Gastrocnemius medialis (tissue), 4 donors: ENCODE measurements around the gene ORC4. TPM values are rescaled to one million over a fixed set of nuclear protein-coding genes. Genes with fewer than 3 reads are reported as not detected.

Experiments
- ATAC-seq, 2 donors: fragments of 150-250 bp; one replicate each; pipeline ENCODE4 v1.9.1; 2016
- DNase-seq, 2 donors: peaks; one replicate each; pipeline ENCODE4 v3.0.0-alpha.2; 2019
- H3K27ac ChIP-seq, 4 donors: fragments of 200-600 bp; sonication (generic); 1 replicate in 1 of 4; 2 replicates in 3 of 4; pipeline ENCODE4 v1.5.1; 2016 to 2018; ENCODE audit warnings: mild to moderate bottlenecking in 2 of 4, moderate library complexity in 1 of 4
- H3K27me3 ChIP-seq, 3 donors: fragments of 200-600 bp; sonication (generic) in 2 of 3; 1 replicate in 1 of 3; 2 replicates in 2 of 3; pipeline versions ENCODE4 v1.5.1 to v1.6.0; 2016 to 2019; ENCODE audit warnings: mild to moderate bottlenecking in 1 of 3, moderate library complexity in 1 of 3
- H3K36me3 ChIP-seq, 2 donors: fragments of 200-600 bp; sonication (generic) in 1 of 2; one replicate each; pipeline ENCODE4 v1.5.1; 2017 to 2018
- H3K4me1 ChIP-seq, 2 donors: fragments of 200-600 bp; sonication (generic) in 1 of 2; one replicate each; pipeline ENCODE4 v1.5.1; 2016 to 2017; ENCODE audit warnings: mild to moderate bottlenecking in 2 of 2
- H3K4me3 ChIP-seq, 4 donors: fragments of 200-600 bp; sonication (generic) in 3 of 4; 1 replicate in 1 of 4; 2 replicates in 3 of 4; pipeline ENCODE4 v1.5.1; 2016 to 2019; ENCODE audit warnings: mild to moderate bottlenecking in 2 of 4
- H3K9me3 ChIP-seq, 3 donors: fragments of 200-600 bp; sonication (generic) in 2 of 3; 1 replicate in 1 of 3; 2 replicates in 2 of 3; pipeline ENCODE4 v1.5.1; 2016 to 2019
- POLR2A ChIP-seq, 2 donors: fragments of 450-650 bp; IDR thresholded peaks; one replicate each; pipeline ENCODE4 v1.6.1; 2017; ENCODE audit warnings: antibody characterized with exemption in 2 of 2, mild to moderate bottlenecking in 2 of 2, moderate library complexity in 2 of 2
- in situ Hi-C, 4 donors: fragments of 200-750 bp; cut with MboI; loops; one replicate each; pipeline versions ENCODE4 v1.15.0 to v1.8.0; 2017; ENCODE audit warnings: low sequenced_read_pairs in 4 of 4
- intact Hi-C: fragments of 100-400 bp; cut with DNase I; formaldehyde crosslinking; loops from one replicate; pipeline ENCODE4 v1.15.1; 2023; ENCODE audit warnings: low total_unique reads
- total RNA-seq, 4 donors: library from RNA; depleted of rRNA; stranded (reverse); fragments of >200 nt; gene quantifications; one replicate each; pipeline versions ENCODE4 v1.1.0 to v1.2.3, GENCODE V29; 2016
- TF ChIP-seq, protein P1 (sequence below), 5 experiments: fragments of 450-650 bp in 3 of 5; fragments of 200-600 bp in 2 of 5; sonication (generic) in 2 of 5; IDR thresholded peaks in 4 of 5; conservative IDR thresholded peaks in 1 of 5; 1 replicate in 4 of 5; 2 replicates in 1 of 5; pipeline ENCODE4 v1.5.1; 2016 to 2019; ENCODE audit warnings: antibody characterized with exemption in 5 of 5, mild to moderate bottlenecking in 3 of 5, moderate library complexity in 3 of 5

ORC4 gene
- total RNA-seq = 10 to 100 TPM; 34.8 to 51.8 (median 43.1) TPM

DNA sequence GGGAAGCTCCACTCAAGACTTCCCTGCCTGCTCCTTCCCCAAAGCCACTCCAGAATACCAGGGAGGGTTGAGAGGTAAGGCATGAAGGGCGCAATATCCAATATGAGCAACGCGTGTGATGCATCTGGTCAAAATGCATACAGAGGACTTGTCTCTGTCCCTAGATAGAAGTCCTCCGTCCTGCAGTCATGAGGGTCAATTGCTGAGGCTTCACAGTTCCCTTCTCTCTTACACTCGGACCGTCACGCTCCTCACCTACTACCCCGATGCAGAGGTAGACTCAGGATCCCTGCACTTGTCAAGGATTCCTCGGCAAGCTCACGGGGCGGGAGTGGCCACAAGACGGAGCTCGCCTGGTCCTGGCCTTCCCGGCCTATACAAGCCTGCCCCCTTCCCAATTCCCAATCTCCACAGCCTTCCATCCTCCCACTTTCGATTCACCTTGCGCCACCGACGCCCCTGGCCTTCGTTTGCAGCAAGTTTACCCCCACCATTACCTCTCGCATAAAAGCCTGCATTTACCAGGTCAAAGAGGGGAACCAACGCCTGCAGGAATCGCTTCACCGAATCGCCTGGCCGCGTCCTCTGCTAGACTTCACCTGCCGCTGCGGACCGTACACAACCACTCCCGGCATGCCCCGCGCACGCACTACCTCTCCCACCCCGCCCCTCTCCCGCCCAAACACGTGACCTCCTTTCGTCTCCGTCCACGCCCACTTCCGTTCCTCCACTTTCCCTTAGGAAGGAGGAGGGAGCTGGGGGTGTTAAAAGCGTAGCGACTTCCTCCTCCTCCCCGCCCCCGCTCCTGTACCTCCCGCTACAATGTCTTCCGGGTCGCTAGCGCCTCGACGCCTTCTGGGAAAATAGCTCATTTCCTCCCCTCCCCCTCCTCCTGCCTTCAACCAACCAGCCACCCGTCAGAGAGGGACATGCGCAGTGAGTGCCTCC lies at the start of gene ORC4:
ORC4 (minus strand) TSS at position 627 of the 948 bp plus-strand sequence. CDS start 44,779 bp downstream, outside the sequence.
- Histone ChIP-seq H3K36me3 (no peaks in the 10 kb centered on the region), H3K27me3 (no peaks in the 10 kb centered on the region), H3K9me3 (no peaks in the 10 kb centered on the region), H3K4me1 (peaks cover 40 to 49% of the 10 kb centered on the region in 2 donors), H3K4me3 (peak within 1 kb of the TSS; percentile 84 to 98 (median 90)), H3K27ac (peak within 1 kb of the TSS; percentile 95 to 99 (median 98))
- TF ChIP-seq POLR2A (IDR thresholded peaks at IDR 0.05) = peak; percentile 55 to 62
- TF ChIP-seq, protein P1, sequence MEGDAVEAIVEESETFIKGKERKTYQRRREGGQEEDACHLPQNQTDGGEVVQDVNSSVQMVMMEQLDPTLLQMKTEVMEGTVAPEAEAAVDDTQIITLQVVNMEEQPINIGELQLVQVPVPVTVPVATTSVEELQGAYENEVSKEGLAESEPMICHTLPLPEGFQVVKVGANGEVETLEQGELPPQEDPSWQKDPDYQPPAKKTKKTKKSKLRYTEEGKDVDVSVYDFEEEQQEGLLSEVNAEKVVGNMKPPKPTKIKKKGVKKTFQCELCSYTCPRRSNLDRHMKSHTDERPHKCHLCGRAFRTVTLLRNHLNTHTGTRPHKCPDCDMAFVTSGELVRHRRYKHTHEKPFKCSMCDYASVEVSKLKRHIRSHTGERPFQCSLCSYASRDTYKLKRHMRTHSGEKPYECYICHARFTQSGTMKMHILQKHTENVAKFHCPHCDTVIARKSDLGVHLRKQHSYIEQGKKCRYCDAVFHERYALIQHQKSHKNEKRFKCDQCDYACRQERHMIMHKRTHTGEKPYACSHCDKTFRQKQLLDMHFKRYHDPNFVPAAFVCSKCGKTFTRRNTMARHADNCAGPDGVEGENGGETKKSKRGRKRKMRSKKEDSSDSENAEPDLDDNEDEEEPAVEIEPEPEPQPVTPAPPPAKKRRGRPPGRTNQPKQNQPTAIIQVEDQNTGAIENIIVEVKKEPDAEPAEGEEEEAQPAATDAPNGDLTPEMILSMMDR (IDR thresholded peaks at IDR 0.05 in 4 of 5, conservative IDR thresholded peaks at IDR 0.05 in 1 of 5) = peak in 4 of 5 experiments; percentile 12 to 53 (median 34)
- ATAC-seq (peak; percentile 96 to 98), DNase-seq (peak; percentile 99)
- in situ Hi-C loops (no loop called here), intact Hi-C loops (loop anchor here (2.0 to 10.0 kb wide), 3 partner anchors 176 to 1564 kb away; partner anchors contain the start of genes ACVR2A, EPC2 and MMADHC)

DNA sequence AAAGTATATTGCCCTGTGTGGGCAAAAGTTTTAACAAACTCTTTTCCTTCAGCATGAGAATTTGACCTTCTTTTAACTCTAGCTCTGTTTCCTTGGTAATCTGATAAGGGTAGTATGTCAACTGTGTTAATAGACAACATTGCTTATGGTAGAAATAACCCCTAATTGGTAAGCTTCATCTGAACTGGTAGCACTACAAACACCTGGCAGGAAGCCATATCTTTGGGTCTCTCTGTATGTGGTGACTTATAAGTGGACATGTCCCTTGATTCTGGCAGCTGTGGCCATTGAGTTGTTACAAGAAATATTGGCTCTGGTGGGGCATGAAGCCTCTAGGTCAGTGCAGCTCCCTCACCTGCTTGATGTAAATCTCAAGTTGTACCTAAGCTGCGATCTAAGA lies 47.3 kb upstream of the ORC4 start:
- Histone ChIP-seq H3K36me3 (no peaks in the 10 kb centered on the region), H3K27me3 (no peaks in the 10 kb centered on the region), H3K27ac (no peak overlapping the region), H3K4me3 (no peak overlapping the region), H3K9me3 (no peaks in the 10 kb centered on the region), H3K4me1 (no peaks in the 10 kb centered on the region)
- ATAC-seq = no peak
- intact Hi-C loops = no loop called here
- TF ChIP-seq POLR2A (IDR thresholded peaks at IDR 0.05) = no peak
- TF ChIP-seq, protein P1 (IDR thresholded peaks at IDR 0.05 in 4 of 5, conservative IDR thresholded peaks at IDR 0.05 in 1 of 5) = no peak
- DNase-seq = no peak
- in situ Hi-C loops = no loop called here

DNA sequence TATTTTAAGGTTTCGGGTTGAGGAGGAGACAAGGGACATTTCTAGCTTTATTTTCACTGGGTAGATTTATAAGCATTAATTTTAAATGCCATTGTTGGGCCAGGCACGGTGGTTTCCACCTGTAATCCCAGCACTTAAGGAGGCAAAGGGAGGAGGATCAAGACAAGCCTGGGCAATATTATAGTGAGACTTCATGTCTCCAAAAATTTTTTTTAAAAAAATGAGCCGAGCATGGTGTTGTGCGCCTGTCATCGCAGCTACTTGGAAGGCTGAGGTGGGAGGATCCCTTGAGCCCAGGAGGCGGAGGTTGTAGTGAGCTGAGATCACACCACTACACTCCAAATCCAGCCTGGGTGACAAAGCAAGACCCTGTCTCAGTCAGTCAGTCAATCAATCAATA lies 45.4 kb upstream of the ORC4 start:
- intact Hi-C loops = no loop called here
- in situ Hi-C loops = no loop called here

DNA sequence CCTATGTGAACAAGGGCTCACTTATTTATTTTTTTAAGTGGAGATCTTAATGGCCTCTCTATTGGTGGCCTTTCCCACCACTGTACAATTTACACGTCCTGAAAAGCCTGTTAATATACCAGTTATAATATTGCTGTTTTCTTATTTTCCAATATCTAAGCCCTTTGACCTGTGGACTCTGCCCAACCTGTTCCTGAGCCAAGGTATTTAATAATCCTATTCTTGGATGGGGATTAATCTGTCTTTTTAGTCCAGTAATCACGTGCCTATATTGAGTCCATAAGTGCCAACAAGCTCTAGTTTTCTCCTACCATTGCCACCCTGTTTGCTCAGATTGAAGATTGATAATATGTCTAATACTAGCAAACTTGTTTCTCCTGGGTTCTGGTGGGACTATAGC lies 43.1 kb upstream of the ORC4 start:
- intact Hi-C loops = no loop called here
- in situ Hi-C loops = no loop called here
- H3K4me3 ChIP-seq = no peak overlapping the region
- TF ChIP-seq, protein P1 (IDR thresholded peaks at IDR 0.05 in 4 of 5, conservative IDR thresholded peaks at IDR 0.05 in 1 of 5) = no peak
- no peak for TF ChIP-seq POLR2A (IDR thresholded peaks at IDR 0.05)
- ATAC-seq (no peak), DNase-seq (no peak)
- H3K27ac ChIP-seq = no peak overlapping the region
- H3K4me1 ChIP-seq = no peaks in the 10 kb centered on the region
- H3K36me3 ChIP-seq = no peaks in the 10 kb centered on the region
- no peaks in the 10 kb centered on the region for H3K9me3 ChIP-seq
- no peaks in the 10 kb centered on the region for H3K27me3 ChIP-seq

More for the DNA sequence above, 45.4 kb upstream of the ORC4 start:
- no peaks in the 10 kb centered on the region for H3K4me1 ChIP-seq
- no peak for TF ChIP-seq POLR2A (IDR thresholded peaks at IDR 0.05)
- TF ChIP-seq, protein P1 (IDR thresholded peaks at IDR 0.05 in 4 of 5, conservative IDR thresholded peaks at IDR 0.05 in 1 of 5) = no peak
- no peaks in the 10 kb centered on the region for H3K9me3 ChIP-seq
- H3K27ac ChIP-seq = no peak overlapping the region
- no peak overlapping the region for H3K4me3 ChIP-seq
- H3K27me3 ChIP-seq = no peaks in the 10 kb centered on the region
- ATAC-seq = no peak
- H3K36me3 ChIP-seq = no peaks in the 10 kb centered on the region
- no peak for DNase-seq
